Measurements from ENCODE around the gene STXBP5. TPM values are rescaled to one million over a fixed set of nuclear protein-coding genes. Genes with fewer than 3 reads are reported as not detected.

Gene STXBP5
- total RNA-seq (2021), result 8.4 and 11.6 TPM in 2 replicates
- long read RNA-seq, partial matches to known transcripts, result 1 of 2 reads
- long read RNA-seq, other reads (novel, unspliced or antisense), result 1 of 2 reads

DNA sequence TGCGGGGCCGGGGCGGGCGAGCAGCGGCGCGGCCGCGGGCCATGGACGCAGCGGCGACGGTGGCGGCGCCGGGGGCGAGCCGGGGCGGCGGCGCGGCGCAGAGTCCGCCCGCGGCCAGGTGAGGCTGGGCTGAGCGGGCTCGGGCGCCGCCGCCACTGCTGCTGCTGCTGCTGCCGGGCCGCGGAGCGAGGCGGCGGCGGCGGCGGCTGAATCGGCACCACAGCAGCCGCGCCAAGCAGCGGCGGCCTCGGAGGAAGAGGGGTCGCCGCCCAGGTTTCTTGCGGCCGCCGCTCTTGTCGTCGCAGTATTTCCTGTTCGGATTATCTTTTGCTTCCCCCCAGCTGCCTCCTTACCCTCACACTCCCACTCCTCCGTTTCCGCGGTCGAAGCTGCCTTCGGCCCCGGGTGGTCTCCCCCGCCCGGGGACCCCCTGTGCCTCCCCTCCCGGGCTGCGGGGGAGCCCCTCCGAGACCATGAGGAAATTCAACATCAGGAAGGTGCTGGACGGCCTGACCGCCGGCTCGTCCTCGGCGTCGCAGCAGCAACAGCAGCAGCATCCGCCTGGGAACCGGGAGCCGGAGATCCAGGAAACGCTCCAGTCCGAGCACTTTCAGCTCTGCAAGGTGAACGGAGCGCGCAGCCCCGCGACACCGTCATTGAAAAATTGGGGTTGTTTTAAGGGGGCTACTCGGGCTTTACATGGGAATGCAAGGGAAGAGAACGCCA is at the start of gene STXBP5:
Gene STXBP5, plus strand, starts transcription at position 358 of the 726 bp plus-strand sequence. Its CDS starts 116 bp downstream, at position 474.
- H3K23me2 ChIP-seq (ENCODE audit: insufficient read length, low read depth, low read length, poor library complexity, severe bottlenecking), result peaks cover 18% of the 10 kb centered on the region
- no peaks in the 10 kb centered on the region for H3K27me3 ChIP-seq (ENCODE audit: insufficient read depth, low read length)
- no peak within 1 kb of the TSS for H3K18ac ChIP-seq (ENCODE audit: insufficient read length, low read depth, low read length)
- no peak within 1 kb of the TSS for H4K91ac ChIP-seq (ENCODE audit: insufficient read length, low read depth, low read length)
- no peak within 1 kb of the TSS for H2BK20ac ChIP-seq (ENCODE audit: low read depth, low read length, poor library complexity, severe bottlenecking)
- H3K23ac ChIP-seq (ENCODE audit: insufficient read length, low read depth, low read length), result no peak within 1 kb of the TSS
- H3K27ac ChIP-seq (ENCODE audit: insufficient read length, low read depth, low read length), result no peak within 1 kb of the TSS
- no peak within 1 kb of the TSS for H2BK120ac ChIP-seq (ENCODE audit: low read depth, low read length, poor library complexity, severe bottlenecking)
- no peak within 1 kb of the TSS for H2BK15ac ChIP-seq (ENCODE audit: low read depth, low read length)
- H2AK5ac ChIP-seq (ENCODE audit: insufficient read length, low read length), result no peak within 1 kb of the TSS
- H3K4me1 ChIP-seq (ENCODE audit: insufficient read depth, low read length), result no peaks in the 10 kb centered on the region; the same call in 1 of the 2 replicates
- H3K27ac Mint-ChIP-seq, result peak within 1 kb of the TSS; percentile 38 to 97 (median 94); a peak in 6 of 7 replicates
- H3T11ph ChIP-seq (ENCODE audit: low read length), result no peak within 1 kb of the TSS
- TF ChIP-seq CTCF (conservative IDR thresholded peaks at IDR 0.05), result no peak
- H3K9ac ChIP-seq (ENCODE audit: extremely low read depth, insufficient read length, low read length), result peak within 1 kb of the TSS; percentile 65
- H3K79me1 ChIP-seq (ENCODE audit: insufficient read depth, low read depth, low read length, poor library complexity, severe bottlenecking), result no peaks in the 10 kb centered on the region
- H3K36me3 Mint-ChIP-seq (ENCODE audit: insufficient read depth in 1 of 3, low read depth in 3 of 3), result no peaks in the 10 kb centered on the region
- H2AFZ ChIP-seq (ENCODE audit: low read length), result peak within 1 kb of the TSS; percentile 79
- no CpG with 5 or more reads among the region's 85 CpGs for WGBS (ENCODE audit: extremely low coverage, insufficient read length, low lambda C conversion rate)
- H3K4ac ChIP-seq (ENCODE audit: low read depth, low read length), result no peak within 1 kb of the TSS
- peaks cover 16 to 20% of the 10 kb centered on the region in 2 experiments for H3K4me1 Mint-ChIP-seq
- no peaks in the 10 kb centered on the region for H3K9me3 ChIP-seq (ENCODE audit: control insufficient read depth, low read depth, low read length)
- no peaks in the 10 kb centered on the region for H3K9me3 Mint-ChIP-seq
- no peak within 1 kb of the TSS for H3K56ac ChIP-seq (ENCODE audit: insufficient read length, low read depth, low read length)
- H3K14ac ChIP-seq (ENCODE audit: insufficient read depth, low read length), result peak within 1 kb of the TSS; percentile 88
- peaks cover 1% of the 10 kb centered on the region; the same call in 1 of the 2 replicates for H3K79me2 ChIP-seq (ENCODE audit: insufficient read depth, low read length)
- H3K4me3 Mint-ChIP-seq, result peak within 1 kb of the TSS; percentile 92 to 97
- H2BK5ac ChIP-seq (ENCODE audit: insufficient read length, low read length), result no peak within 1 kb of the TSS
- H4K20me1 ChIP-seq (ENCODE audit: control insufficient read depth, insufficient read depth, insufficient read length), result no peaks in the 10 kb centered on the region
- no peak within 1 kb of the TSS for H2BK12ac ChIP-seq (ENCODE audit: insufficient read length, low read depth, low read length)
- DNase-seq, result peak; percentile 59
- H4K8ac ChIP-seq (replicated peaks; ENCODE audit: insufficient read length, low read depth, low read length), result no peak within 1 kb of the TSS
- H4K5ac ChIP-seq (ENCODE audit: insufficient read length, low read depth, low read length), result no peak within 1 kb of the TSS
- peak within 1 kb of the TSS; percentile 92 for H3K4me2 ChIP-seq (ENCODE audit: insufficient read depth, insufficient read length, low read length)
- H3K27me3 Mint-ChIP-seq (ENCODE audit: low read depth), result no peaks in the 10 kb centered on the region

All from H9 (cell line).